ENCODE measurements around the gene TAC4. TPM values are rescaled to one million over a fixed set of nuclear protein-coding genes. Genes with fewer than 3 reads are reported as not detected.

Gene TAC4
- total and polyA plus RNA-seq, 2 of the 13 experiments (the other 11 are each of a cell fraction or from before 2014, with no cell fraction given): not detected

- no peak; the same call in 1 of the 2 replicates for TF ChIP-seq ZBTB7B (CRISPR knock-in tag; IDR thresholded peaks at IDR 0.05)
- TF ChIP-seq MYPOP (CRISPR knock-in tag; IDR thresholded peaks at IDR 0.05): no peak
- 0 out of 2 replicates have a peak, but pooled peaks have one; percentile 20 for TF ChIP-seq HDAC2 (CRISPR knock-in tag; IDR thresholded peaks at IDR 0.05)
- peak; percentile 29; the same call in 1 of the 2 replicates for TF ChIP-seq TFDP2 (CRISPR knock-in tag; IDR thresholded peaks at IDR 0.05)
- no peak for TF ChIP-seq ZNF256 (CRISPR knock-in tag; conservative IDR thresholded peaks at IDR 0.05)
- TF ChIP-seq, protein P1, sequence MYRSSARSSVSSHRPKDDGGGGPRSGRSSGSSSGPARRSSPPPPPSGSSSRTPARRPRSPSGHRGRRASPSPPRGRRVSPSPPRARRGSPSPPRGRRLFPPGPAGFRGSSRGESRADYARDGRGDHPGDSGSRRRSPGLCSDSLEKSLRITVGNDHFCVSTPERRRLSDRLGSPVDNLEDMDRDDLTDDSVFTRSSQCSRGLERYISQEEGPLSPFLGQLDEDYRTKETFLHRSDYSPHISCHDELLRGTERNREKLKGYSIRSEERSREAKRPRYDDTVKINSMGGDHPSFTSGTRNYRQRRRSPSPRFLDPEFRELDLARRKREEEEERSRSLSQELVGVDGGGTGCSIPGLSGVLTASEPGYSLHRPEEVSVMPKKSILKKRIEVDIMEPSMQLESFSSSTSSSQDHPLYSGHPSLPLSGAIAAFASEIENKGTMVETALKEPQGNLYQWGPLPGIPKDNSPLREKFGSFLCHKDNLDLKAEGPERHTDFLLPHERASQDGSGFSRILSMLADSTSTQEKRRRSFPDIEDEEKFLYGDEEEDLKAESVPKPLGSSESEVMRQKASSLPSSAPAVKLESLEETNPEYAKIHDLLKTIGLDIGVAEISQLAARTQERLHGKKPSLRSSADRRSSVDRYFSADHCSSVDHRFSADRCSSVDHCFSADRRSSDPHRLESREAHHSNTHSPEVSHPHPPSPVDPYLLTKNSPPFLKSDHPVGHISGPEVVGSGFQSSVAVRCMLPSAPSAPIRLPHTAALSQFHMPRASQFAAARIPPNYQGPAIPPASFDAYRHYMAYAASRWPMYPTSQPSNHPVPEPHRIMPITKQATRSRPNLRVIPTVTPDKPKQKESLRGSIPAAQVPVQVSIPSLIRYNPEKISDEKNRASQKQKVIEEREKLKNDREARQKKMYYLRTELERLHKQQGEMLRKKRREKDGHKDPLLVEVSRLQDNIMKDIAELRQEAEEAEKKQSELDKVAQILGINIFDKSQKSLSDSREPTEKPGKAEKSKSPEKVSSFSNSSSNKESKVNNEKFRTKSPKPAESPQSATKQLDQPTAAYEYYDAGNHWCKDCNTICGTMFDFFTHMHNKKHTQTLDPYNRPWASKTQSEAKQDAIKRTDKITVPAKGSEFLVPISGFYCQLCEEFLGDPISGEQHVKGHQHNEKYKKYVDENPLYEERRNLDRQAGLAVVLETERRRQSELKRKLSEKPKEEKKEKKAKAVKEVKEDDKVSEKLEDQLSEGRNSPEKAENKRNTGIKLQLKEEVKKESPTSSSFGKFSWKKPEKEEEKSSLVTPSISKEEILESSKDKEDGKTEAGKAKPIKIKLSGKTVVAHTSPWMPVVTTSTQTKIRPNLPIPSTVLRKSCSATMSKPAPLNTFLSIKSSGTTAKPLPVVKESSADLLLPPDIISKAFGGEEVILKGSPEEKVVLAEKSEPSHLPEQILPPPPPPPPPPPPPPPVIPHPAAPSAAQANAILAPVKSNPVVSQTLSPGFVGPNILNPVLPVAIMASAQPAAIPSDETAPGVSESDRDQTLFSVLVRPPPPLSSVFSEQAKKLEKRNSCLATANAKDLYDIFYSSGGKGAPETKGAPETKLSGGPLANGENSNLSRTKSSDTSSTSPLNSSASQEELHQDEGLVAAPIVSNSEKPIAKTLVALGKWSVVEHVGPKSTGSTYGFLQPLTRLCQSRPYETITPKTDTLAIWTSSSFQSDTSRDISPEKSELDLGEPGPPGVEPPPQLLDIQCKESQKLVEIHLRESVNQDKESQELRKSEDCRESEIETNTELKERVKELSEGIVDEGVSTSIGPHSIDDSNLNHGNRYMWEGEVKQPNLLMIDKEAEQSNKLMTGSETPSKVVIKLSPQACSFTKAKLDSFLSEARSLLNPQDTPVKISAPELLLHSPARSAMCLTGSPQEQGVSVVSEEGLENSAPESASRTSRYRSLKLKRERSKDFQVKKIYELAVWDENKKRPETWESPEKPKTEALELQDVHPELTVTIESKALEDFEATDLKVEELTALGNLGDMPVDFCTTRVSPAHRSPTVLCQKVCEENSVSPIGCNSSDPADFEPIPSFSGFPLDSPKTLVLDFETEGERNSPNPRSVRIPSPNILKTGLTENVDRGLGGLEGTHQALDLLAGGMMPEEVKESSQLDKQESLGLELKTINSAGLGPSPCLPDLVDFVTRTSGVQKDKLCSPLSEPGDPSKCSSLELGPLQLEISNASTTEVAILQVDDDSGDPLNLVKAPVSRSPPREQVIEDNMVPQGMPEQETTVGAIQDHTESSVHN (CRISPR knock-in tag; IDR thresholded peaks at IDR 0.05): 0 out of 2 replicates have a peak, but pooled peaks have one; percentile 46
- no peak for TF ChIP-seq NFIC (IDR thresholded peaks at IDR 0.05; ENCODE audit: low read length)
- TF ChIP-seq ZNF160 (CRISPR knock-in tag; IDR thresholded peaks at IDR 0.05): no peak
- TF ChIP-seq DZIP1 (CRISPR knock-in tag; IDR thresholded peaks at IDR 0.05): no peak
- TF ChIP-seq PATZ1 (CRISPR knock-in tag; IDR thresholded peaks at IDR 0.05): peak; percentile 19; the same call in 1 of the 2 replicates
- no peak for TF ChIP-seq ZBTB1 (CRISPR knock-in tag; IDR thresholded peaks at IDR 0.05; ENCODE audit: borderline replicate concordance)
- no peak for TF ChIP-seq ZIK1 (CRISPR knock-in tag; IDR thresholded peaks at IDR 0.05; ENCODE audit: borderline replicate concordance, low read depth)
Measured at GRCh38 chr17:49880291-49881053, 32.6 kb upstream of the TAC4 start (continued).

Measured in HepG2 (cell line).